ENCODE results near the gene GDF11.

GDF11 gene

DNA sequence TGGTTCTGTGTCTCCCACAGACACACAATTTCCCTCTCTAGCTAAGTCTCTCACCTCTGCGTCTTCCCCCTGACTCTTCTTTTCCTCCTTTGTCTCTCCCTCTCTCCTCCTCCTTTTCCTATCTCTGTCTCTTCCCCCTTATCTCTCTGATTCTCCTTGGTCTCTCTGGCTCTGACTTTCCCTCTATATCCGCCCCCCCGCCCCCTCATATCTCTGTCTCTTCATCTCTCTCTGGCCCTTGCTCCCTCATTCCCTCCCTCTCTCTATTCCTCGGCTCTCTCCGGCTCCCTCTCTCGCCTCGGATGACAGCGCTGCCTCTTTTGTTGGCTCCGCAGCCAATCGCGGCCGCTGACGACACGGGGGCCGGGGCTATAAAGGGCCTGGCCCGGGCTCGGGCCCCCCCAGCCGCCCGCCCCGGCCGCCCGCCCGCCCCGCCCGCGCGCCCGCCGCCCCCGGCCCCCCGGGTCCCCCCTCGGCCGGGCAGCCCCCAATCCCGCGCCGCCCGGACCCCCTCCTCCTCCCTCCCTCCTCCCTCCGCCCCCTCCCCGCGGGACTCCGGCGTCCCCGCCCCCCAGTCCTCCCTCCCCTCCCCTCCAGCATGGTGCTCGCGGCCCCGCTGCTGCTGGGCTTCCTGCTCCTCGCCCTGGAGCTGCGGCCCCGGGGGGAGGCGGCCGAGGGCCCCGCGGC, at the start of gene GDF11:
Gene GDF11, plus strand, starts transcription at position 404 of the 687 bp plus-strand sequence. Its CDS starts 195 bp downstream, at position 599.
- no peak for FAIRE-seq

DNA sequence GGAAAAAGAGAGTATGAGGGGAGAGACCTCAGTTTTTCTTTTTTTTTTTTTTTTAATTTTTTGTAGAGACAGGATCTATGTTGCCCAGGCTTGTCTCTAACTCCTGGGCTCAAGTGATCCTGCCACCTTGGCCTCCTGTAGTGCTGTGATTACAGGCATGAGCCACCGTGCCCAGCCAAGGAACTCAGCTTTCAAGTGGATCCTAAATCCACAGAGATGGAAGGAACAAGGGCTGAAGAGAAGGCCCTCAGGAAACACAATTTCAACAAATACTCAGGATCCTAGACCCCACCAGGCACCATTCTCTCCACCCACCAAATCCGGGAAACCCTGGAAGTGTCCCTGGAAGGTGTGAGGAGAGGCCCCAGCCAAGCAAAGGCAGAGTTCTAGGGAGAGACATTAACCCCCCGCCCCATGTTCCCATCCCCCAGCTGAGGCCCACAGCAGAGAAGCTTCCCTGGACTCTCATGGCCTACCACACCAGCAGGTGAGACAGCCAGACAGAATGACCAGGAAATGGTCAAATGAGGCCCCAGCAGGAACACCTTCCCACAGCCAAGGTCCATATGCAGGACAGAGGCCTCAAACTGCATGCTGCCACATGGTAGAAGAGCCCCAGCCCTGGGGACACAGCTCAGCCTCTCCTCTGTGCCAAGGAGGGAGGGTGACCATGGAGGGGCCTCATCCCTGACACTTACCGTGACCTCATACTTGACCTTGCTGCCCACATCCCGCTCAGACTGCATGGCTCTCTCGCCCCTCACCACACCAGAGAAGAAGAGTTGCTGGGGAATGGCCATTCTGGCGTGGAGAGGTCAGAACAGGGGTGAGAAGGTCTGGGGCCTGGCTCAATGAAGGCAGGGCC, 49.4 kb upstream of the GDF11 start:
- FAIRE-seq = no peak

DNA sequence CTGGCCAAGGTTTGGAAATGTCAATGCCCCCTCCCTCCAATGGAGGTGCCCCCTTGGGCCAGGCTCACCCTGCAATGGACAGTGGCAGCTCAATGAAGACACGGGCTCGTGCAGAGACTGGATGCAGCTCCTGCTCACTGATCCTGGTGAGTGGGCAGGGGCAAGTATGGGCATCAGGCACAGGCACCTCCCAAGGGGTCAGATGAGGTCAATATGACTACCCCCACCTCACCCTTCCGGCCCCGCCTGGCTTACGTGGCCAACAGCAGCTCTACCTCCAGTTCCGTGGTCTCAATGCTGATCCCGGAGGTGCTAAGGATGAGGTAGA, 48.8 kb upstream of the GDF11 start:
- FAIRE-seq = no peak

DNA sequence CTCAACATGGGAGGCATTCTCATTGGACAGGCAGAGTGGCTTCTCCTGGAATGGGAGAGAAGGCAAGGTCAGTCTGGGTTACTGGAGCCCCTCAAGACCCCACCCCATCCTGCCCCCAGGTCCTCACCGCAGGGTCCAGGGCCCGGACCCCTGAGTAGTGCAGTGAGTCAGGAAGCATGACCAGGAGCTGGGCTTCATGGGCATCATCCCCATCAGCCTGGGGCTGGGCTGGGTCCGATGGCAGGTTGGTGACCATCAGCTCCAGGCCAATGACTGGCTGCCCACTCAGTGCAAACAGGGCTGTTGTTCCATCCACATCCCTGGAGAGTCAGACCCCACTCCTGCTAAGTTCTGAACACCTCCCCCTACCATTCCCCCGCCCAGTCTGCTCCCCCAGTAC, 48.3 kb upstream of the GDF11 start:
- no peak for FAIRE-seq

DNA sequence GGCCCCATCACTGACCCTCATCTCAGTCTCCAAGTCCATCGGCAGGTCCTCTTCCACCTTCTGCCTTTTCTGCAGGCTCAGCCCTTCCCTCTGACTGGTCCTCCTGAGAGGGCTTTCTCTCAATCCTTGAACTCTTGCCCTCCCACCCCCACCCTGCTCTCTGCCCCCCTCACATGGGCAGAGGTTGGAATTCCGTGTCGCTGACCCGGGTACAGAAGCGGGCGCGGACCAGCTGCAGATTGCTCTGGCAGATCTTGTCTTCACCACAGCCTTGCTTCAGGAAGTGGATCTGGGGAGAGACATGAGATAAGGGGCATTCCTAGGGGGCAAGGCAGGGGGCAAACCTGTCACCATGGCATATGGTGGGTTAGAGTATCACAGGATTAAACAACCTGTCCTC, 47.6 kb upstream of the GDF11 start:
- no peak for FAIRE-seq

DNA sequence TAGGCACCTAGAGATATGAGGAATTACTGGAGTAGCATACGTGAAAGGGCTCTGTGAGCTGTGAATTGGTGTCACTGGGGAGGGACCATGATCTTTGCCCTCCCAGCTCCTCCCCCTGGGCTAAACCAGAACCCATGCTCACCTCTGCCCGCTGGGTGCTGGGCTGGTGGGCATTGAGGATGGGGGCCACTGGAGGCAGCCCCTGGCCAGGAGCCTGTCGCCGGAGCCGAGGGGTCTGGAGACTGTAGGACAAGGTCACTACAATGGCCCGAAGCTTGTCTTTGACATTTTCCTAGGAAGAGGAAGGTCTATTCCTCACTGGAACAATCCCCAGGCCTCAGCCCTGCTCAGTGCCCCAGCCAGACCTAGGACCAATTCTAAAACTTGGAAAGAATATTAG, 46.8 kb upstream of the GDF11 start:
- FAIRE-seq = no peak

GRCh38 chr12:55696796-55697462, 46.0 kb upstream of the GDF11 start:
- no peak for FAIRE-seq

- FAIRE-seq = no peak
Observed at GRCh38 chr12:55697686-55698085, 45.2 kb upstream of the GDF11 start.

DNA sequence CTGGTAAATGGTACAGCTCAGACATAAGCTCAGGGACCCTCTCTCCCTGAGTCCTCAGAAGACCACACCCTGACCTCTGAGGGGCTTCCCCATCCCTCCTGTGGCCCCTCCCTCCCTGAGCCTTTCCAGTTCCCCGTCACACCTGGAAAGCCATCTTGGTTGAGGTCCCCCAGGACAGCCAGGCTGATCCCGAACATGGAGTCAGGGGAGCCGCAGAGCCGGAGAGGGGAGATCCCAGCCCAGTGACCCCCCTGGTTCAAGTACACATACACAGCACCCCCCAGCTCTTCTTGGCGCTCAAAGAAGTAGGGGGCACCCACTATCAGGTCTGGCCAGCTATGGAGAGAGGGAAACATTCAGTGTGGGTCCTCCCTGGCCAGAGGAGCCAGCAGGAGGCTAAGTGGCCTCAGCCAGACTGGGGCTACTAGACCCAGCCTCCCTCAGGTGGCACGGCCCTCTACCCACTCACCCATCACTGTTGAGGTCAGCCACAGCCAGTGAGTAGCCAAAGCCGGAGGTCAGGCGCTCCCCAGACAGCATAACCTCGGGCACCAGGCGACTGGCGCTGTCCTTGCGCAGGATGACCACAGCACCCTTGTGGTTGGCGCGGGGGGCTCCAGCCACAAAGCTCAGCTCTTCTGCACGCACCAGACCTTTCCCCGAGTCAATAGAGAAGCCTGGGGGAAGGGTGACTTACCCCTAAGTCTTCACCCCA, 44.5 kb upstream of the GDF11 start:
- FAIRE-seq = no peak

GRCh38 chr12:55698965-55699364, 44.0 kb upstream of the GDF11 start:
- no peak for FAIRE-seq

- no peak for FAIRE-seq
Observed at GRCh38 chr12:55699471-55700055, 43.4 kb upstream of the GDF11 start.

DNA sequence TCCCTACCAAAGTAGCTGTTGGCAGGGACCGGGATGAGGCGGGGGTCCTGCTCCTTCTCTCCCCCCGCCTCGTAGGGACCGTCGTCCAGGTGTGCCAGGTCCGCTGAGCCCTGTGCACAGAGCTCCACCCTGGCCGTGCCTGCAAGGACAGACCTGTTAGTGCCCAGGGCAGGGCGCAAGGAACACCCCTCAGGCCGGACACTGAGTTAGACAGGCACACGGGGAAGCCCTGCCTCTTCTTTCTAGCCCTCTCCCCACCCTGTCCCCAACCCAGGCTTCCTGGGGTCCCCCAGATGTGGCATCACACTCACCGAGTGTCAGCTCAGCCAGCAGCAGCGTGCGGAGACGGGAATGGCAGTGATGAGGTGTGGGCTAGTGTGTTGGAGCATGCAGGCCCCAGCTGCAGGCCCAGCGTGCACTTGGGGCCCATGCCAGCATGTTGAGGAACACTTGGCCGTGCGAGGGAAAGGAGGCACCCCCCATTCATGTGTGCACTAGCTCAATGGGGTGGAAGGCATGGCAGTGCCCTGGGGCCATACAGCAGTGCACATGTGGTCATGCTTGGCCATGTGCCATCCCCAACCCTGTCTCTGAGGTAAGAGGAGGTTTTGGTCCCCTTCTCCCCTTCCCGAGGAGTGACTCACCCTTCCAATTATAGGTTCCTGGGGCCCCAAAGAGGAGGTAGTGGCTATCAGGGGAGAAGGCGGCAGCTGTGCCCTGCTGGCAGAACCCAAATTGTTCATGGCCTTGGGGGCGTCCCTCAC, 42.5 kb upstream of the GDF11 start:
- no peak for FAIRE-seq

DNA sequence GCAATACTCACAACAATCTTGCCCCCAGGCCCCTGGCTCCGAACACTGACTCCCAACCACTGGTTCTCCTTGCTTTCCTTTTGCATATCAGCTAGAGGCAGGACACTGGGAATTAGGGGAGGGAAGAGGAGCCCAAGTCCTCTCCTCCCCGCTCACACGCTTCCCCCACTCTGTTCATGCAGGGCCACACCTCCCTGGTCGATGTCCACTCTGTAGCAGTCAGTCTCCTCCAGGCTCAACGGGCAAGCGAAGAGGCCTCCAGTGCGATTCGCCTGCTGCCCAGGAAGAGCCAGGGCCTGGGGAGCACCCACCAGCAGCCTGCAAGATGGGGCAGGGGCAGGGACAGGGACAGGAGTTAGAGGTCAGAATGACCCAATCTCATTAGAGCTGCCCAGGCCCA, 40.1 kb upstream of the GDF11 start:
- no peak for FAIRE-seq

DNA sequence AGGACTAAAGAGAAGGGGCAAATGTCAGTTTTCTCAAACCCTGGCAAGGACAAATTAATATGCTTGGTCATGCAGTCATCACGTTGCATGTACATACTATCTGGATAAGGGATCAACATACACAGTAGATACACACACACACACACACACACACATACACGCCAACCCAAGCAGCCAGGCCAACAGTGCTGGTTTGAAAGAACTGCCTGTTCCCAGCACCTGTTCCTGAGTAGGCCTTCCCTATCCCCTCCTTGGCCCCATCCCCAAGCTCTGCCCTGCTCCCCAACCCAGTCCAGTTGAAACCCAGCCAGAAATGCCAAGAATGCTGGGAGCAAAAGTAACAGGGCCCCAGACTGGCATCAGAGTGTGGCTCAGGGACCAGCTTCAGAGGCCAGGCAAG, 39.6 kb upstream of the GDF11 start:
- no peak for FAIRE-seq

DNA sequence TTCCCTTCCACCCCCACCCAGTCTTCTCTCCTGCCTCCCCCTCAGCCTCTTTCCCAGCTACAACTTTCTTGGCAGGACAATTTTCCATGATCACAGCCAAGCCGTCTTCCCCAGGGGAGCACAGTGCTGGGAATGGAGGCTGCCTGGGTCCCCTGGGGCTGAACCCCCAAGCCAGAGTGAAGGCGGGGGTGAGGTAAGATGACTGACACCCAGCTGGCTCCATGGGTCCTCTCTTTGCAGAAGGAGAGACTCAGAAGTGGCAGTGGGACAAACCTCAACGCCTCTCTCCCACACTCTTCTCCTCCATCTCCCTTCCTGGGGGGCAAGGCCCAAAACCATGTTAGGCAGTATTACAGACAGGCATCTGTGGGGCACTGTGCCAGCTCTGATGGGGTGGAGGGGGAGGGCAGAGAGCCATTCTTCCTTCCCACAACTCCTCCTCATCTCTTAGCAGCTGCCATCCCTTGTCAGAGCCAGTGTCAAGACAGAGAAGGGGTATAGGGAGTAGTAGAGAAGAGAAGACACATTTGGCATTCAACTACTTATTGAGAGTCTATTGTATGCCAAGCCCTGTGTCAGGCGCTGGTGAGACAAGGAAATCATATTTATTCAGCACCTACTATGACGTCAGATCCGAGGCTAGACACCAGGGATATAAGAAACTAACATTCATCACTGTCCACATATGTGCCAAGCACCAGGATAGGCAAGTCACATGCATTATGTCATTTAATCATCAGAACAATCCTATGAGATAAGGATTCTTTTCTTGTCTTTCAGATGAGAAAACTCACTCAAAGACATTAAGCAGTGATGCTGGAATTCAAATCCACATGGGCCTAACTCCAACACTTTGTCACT, 38.8 kb upstream of the GDF11 start:
- FAIRE-seq = no peak

- no peak for FAIRE-seq
Observed at GRCh38 chr12:55704824-55705718, 37.9 kb upstream of the GDF11 start.

GRCh38 chr12:55705782-55706402, 37.0 kb upstream of the GDF11 start:
- FAIRE-seq = no peak

- no peak for FAIRE-seq
Observed at GRCh38 chr12:55706568-55707218, 36.2 kb upstream of the GDF11 start.

DNA sequence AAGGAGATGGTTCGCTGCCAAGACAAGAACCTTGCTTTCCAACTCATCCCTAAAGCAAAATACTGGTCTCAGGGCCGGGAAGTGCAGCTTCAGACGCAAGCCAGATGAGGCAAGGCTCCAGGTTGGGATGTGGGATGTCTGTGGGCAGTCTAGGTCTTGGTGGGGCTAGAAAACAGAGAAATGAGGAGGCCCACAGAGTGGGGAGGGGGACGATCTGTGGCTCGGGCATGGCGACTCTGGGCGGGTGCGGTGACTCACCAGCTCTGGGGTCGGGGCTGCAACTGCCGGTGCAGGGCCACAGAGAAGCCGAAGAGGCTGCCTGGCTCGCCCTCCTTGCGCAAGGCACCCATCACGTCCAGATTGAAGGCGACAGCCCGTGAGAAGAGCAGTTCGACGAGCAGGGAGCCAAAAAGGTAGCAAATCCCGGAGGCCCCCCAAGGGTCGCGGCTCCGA, 35.7 kb upstream of the GDF11 start:
- no peak for FAIRE-seq

All from G401.6 (cell line).